HL-60/S4 treated with retinoic acid at 250 ng/mL for 4 days and 3 days (cell line): Measurements from ENCODE around the gene DRD3.

ENCODE experiments used
- in situ Hi-C: fragments of 300-500 bp; cut with MboI; formaldehyde crosslinking; loops from 2 replicates; pipeline ENCODE4 v1.7.0; 2022; ENCODE audit warnings: low sequenced_read_pairs

DRD3 gene

DNA sequence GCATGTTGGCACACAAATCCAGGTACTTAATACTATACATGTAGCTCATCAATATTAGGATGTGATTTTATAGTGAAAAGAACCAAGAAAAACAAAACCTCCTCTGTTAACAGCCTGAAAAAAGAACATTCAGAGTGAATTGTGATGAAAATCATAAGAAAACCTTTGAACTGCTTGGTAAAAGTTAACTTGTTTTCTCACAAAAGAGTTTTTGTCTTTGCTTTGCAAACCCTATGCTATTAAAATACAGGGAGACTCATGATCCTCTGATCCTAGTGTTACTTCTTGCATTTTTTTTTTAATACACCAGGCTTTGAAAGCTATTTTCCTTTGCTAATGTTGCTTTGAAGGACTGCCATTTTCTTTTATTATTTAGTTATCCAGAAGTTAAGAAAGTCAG lies 98.7 kb downstream of the DRD3 start:
- in situ Hi-C loops = no loop called here

DNA sequence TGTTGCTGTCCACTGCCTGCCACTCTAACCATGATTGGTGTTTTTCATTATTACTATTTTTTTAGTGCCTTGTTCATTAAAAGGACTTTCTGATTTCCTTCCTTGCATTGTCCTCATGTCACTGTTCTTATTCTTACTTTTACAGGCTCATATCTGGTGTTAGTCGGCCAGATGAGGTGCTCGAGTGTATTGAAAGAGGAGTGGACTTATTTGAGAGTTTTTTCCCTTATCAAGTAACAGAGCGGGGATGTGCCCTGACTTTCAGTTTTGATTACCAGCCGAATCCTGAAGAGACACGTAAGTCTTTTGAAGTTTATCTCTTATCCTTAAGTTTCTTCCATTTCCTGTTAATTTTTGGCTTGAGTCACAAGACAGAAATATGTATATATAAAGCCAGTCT lies 99.1 kb downstream of the DRD3 start:
- in situ Hi-C loops = no loop called here

DNA sequence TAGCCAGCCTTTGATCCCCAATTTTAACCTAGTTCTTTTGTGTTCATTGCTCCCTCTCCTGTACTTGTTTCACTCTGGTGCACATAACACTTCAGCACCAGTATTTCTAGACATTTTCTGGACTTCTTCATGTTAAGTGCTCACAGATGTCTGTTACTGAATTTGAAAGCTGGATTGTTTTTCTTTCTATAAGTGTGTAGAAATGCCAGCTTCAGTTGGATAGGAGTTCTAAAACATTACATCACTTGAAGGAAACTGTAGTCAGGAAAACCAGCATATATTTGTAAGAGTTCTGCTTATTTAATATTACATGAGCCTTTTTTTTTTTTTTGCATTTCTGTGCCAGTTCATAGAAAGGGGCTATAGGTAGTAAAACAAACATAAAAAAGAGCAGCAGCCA lies 100.7 kb downstream of the DRD3 start:
- in situ Hi-C loops = no loop called here
